H54 (cell line): ENCODE results near the gene CRYBG1.

Experiments used
- DNase-seq: peaks from one replicate; pipeline ENCODE4 v3.0.0; 2011; ENCODE audit warnings: low spot score, mixed read lengths; ENCODE audit not compliant: insufficient read length
- FAIRE-seq: peaks from 3 replicates; lab custom pipeline; 2011; peaks lifted over from hg19 to GRCh38; lab: Jason Lieb, UNC
- POLR2A ChIP-seq: IDR thresholded peaks from 2 replicates; pipeline ENCODE4 v1.6.1; 2011; ENCODE audit warnings: low read depth, mild to moderate bottlenecking, low read length

CRYBG1 gene

DNA sequence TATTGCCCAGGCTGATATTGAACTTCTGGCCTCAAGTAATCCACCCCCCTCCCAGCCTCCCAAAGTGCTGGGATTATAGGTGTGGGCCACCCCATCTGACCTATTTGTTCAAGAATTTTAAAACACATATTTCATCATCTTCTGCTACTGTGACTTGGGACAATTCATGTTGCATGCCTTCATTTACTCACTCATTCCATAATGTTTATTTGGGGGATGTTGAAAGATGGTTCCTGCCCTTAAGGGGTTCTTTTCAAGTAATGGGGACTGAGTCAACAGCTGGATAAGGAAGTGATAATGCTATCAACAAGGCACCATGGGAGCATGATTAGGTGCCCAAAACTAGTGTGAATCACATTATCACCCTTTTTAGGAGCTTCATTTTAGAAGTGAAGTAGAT is 62.0 kb downstream of the CRYBG1 start:
- FAIRE-seq (no peak), DNase-seq (no peak)
- TF ChIP-seq POLR2A: no peak

DNA sequence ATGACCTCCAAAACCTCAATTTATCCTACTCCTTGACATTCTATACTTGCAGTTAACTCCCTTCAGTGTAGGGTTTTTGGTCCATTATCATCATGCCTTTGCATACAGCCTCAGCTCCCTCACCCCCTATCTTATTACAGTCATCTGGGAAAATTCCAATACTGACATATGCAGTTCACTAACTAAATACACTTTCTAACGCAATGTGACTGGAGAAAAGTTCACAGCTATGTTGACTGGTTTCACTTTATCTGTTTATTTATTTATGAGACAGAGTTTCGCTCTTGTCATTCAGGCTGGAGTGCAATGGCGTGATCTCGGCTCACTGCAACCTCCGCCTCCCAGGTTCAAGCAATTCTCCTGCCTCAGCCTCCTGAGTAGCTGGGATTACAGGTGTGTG is 64.9 kb downstream of the CRYBG1 start:
- DNase-seq (no peak), FAIRE-seq (no peak)
- no peak for TF ChIP-seq POLR2A

DNA sequence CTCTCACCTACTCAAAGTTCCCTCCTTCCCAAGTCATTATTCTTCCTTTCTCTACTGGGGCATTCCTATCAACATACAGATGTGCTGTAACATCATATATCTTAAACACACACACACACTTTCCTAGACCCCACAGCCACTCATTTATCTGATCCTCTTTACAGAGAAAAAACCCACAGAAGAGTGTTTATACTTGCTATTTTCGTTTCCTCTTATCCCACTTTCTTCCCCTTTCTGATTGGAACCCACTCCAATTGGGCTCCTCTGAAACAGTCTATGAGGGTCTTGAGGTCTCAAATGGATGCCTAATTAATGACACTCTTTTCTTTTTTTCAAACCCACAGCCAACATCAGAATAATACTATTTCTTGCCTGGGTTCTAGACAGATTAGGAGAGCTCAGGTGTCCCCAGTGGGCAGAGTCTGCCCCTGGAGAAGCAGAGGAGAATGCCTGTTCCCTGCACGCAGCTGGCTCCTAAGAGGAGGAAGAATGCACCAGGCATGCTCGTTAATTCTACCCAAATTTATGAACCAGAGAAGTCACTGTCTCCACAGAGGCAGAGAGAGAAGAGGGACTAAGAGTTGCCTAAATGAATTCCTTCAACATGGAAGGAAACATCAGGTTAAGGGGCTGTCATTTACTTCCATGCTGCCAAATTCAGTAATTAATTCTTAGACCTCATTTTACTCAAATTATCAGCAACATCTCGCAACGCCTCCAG is 65.9 kb downstream of the CRYBG1 start:
- no peak for TF ChIP-seq POLR2A
- no peak for FAIRE-seq
- DNase-seq: no peak

DNA sequence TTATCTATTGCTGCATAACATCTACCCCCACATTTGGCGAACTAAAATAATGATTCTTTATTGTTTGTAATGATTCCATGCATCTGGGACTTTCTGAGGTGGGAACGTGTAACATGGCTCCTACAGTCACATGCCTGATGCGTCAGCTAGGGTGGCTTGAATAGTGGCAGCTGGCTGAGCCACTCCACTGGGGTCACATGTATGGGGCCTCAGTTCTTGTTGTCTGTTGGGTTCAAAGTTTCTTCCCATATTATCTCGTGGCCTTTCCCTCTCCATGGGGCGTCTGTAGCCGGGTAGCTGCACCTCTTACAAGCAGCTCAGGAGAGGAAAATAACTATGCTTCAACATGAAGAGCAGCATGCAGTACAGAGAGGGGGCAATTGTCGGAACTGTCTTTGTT is 69.9 kb downstream of the CRYBG1 start:
- DNase-seq: no peak
- TF ChIP-seq POLR2A: no peak
- no peak for FAIRE-seq

DNA sequence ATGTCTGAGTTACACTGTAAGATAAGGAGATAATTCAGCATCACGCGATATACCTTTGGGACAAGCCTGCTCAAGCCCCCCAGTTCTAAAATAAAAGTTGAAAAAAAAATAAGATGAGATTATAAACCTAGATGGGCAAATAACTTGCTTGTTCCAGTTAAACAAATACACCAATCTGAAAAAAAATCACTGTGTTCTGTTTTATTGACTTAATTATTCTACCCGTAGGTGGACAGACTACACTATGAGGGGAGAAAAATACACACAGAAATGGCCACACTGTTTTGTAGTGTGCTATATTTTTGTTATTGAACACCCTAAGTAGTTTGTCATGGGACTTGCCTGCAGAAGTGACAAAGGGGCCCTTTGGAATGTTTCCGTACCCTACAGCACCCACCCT is 70.9 kb downstream of the CRYBG1 start:
- FAIRE-seq: no peak
- DNase-seq: no peak
- no peak for TF ChIP-seq POLR2A

DNA sequence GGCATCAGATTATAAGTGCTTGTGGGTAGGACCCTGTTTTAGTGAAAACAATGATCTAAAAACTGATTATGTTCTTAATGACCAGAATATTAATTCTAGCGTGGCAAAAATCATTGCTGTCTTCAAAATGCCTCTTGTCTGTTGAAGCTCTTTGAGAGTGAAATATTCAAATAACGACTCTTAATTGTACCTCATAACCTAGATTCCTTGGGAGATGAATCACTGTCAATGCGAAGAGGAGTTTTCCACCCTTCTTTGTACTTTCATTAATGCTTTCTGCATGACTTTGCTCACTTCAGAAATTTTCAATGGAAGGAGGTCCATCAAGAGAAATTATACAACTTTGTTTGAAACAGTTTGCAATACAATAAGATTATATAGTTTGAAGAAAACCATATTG is 71.5 kb downstream of the CRYBG1 start:
- no peak for DNase-seq
- no peak for TF ChIP-seq POLR2A
- no peak for FAIRE-seq

DNA sequence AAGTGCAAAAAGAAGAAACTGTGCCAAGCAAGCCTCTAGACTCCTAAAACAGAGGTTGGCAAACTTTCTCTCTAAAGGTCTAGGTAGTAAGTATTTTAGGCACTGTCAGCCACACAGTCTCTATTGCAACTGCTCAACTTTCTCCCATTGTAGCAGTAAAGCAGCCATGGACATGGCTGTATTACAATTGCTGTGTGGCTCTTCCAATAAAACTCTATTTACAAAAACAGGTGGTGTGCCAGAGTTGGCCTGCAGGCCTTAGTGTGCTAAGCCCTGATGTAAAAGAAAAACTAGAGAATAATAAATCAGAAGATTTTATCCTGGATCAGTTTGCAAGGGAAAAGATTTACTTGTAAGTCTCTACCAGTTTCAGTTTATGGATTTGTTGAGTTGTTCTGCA is 74.0 kb downstream of the CRYBG1 start:
- no peak for FAIRE-seq
- no peak for DNase-seq
- TF ChIP-seq POLR2A: no peak

DNA sequence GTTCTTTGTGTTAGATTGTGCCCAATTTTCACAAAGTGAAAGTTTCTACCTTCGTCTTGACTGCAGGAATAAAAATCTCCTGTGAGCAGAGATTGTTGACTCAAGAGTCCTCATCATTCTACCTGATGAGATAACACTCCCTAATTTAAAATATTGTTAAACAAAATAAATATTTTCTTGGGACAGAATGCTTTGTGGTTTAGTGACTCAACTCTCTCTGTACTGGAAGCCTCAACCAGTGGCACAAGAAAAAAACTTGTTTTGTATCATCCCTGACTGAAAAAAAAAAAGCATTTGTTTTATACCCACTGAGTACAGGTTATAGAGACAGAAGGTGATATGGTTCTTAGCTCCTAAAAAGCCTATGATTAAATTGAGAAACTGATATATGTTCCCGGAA is 78.9 kb downstream of the CRYBG1 start:
- FAIRE-seq (no peak), DNase-seq (no peak)
- TF ChIP-seq POLR2A: no peak

DNA sequence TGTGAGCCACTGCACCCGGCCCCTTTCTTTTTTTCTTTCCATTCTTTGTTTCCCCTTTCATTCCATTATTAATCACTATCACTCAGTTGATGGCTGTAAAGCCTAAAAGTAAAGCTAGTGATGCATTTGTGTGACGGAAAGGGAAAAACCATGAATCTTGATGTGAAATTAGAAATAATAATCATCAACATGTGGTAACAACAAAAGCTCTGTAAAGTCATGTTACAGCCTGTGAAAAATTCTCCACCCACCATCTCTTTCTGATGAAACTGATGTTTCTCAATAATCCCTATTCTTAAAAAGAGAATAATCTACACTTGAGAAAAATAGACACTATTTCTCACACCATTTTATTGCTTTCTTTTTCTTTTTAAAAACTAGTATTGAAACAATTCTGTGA is 80.0 kb downstream of the CRYBG1 start:
- no peak for TF ChIP-seq POLR2A
- FAIRE-seq: no peak
- no peak for DNase-seq

DNA sequence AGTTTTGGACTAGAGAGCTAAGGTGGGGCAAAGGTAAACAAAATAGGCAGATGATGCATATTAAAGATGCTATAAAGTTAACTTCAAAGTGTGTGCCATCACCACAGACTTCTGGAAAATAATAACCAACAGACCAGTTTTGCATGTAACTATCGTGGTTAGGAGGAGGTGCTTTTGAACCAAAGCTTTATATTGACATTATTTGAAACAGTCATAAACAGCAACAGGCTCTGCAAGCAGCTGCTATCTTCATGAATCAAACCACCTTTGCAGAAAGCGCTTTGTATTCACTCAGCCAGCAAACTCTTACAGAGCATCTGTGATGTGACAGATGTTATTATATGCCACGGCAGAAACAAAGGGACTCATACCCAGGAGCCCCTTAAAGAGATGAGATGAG is 81.9 kb downstream of the CRYBG1 start:
- DNase-seq (no peak), FAIRE-seq (no peak)
- no peak for TF ChIP-seq POLR2A

DNA sequence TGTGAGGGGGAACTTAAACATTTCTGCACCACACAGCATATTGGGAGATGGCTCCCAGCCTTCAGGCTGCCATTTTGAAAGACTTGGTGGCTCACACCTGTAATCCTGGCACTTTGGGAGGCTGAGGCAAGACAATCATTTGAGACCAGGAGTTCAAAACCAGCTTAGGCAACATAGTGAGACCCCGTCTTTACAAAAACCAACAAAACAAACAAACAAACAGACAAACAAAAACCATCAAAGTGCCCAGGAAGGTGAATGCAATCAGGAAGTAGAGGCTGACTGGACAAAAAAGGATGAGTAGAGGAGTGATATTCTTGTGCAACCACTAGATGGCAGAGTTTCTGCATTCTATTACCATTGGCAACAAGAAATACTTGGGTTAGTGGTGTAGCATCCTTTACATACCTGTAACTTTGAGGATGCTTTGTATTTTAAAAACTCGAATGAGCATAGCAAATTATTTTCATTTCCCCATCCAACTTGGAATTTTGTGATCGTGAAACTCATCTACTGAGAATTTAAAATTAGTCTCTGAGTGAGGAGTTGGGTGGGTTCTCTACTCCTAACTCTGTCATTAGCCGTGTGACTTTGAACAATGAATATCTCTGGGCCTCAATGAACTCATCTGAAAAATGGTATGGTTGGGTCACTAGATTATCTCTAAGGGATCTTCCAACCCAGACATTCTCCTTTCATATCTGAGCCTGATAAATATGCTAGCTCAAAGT is 84.4 kb downstream of the CRYBG1 start:
- DNase-seq: peak; percentile 27
- no peak for TF ChIP-seq POLR2A
- FAIRE-seq: peak; percentile 43

DNA sequence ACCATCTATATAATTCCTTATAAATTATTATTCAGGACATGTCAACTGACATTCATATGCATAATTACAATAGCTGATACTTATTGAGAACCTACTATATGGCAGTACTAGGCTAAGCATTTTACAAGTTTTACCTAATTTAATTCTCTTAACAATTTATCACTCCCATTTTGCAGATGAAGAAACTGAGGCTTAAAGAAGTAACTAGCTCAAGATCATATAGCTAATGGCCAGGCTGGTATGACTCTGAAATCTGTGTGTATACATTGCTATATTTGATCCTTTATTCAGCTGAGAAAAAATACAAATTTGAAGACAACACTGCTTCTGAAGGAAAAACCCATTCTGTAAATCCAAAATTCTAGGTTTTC is 85.0 kb downstream of the CRYBG1 start:
- TF ChIP-seq POLR2A: no peak
- FAIRE-seq (no peak), DNase-seq (no peak)

DNA sequence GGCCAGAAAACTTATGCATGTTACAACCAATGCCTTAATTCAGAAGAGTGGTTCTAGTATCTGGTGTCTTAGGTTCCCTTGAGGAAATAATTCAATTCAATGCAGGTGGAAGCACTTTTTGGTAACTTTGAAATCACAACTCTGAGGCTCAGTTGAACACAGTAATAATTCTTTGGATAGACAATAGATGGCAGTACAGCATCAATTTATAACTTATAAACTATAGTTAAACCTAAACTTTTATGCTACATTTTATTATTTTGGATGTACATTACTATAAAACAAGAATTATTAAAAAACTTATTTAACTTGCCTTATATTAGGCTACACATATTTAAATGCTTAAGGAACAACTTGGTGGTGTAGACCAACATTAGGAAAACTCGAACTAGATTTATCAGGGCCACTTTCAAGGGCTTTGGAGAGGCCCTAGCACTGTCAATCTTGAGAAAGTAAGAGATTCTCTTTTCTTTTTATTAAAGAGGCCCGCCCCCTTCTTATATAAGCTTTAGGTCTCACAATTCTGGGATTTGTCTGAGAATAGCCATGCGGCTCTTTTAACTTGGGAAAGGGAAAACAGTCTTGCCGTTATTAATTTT is 85.9 kb downstream of the CRYBG1 start:
- DNase-seq (no peak), FAIRE-seq (no peak)
- no peak for TF ChIP-seq POLR2A

DNA sequence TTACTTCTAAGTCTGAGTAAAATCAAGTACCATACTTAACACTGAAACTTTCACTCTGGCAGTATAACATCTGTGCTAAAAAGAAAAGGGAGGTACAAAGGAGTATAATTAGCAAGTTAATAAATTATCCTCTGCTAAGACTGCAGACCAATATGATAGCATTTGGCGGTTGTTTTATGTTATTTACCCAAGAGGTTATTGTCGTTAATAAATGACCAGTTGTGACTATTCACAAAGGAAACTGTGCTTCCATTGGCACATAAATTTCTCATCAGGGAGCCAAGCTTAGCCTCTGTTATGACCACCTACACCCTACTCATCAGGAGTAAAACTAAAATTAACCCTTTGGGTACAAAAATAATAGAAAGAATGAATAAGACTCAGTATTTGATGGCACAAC is 86.5 kb downstream of the CRYBG1 start:
- DNase-seq: no peak
- no peak for TF ChIP-seq POLR2A
- FAIRE-seq: no peak

DNA sequence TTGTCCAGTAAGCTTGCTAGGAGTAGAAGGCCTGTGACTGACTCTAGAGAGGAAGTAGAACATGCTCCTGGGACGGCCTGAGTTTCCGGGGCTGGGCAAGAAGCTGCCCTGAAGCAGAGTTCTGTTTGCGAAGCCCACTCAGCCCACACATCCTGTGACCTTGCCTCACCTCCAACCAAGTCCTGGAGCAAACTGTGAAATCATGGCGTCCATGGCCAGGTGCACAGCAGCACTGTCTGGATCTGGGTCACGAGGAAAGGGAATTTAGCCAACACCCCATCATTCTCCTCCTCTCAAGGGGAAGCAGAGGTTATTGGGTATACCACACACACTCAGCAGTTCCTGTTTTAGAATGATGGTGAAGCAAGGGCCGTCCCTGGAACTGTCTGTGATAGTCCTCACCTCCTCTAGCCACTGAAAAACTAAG is 87.5 kb downstream of the CRYBG1 start:
- DNase-seq (no peak), FAIRE-seq (no peak)

DNA sequence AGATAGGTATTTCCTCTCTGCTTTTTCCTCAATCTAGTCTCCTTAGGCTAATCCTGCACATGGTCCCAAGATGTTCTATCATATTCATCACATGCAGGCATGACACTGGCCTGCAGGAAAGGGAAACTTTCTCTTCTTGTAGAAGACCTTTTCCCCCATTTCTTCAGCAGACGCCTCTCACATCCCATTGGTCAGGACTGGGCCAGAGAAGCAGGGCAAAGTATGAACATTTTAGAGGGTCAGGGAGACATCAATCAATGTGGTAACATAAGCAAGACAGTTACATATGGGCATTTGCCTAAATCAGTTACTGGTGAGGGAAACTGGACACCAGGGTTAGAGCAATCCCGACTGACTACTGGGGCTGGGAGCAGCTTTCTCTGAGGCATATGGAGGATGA is 90.1 kb downstream of the CRYBG1 start:
- TF ChIP-seq POLR2A: no peak
- no peak for FAIRE-seq
- DNase-seq: no peak

More for the DNA sequence above, 87.5 kb downstream of the CRYBG1 start:
- TF ChIP-seq POLR2A: no peak
